VCaP (cell line): ENCODE measurements around the gene WFDC1.

Source experiments
- H3K27ac ChIP-seq: fragments of 450-650 bp; 2 replicates; pipeline ENCODE4 v1.5.1; 2017
- CTCF ChIP-seq: fragments of 450-650 bp; conservative IDR thresholded peaks from 2 replicates; pipeline ENCODE4 v1.5.1; 2017; ENCODE audit warnings: mild to moderate bottlenecking, moderate library complexity

Gene WFDC1

GRCh38 chr16:84366208-84366607, 71.5 kb downstream of the WFDC1 start:
- H3K27ac ChIP-seq: no peak overlapping the region
- TF ChIP-seq CTCF: no peak

GRCh38 chr16:84367297-84367680, 72.6 kb downstream of the WFDC1 start:
- peak overlapping the region; percentile 79; the same call in 1 of the 2 replicates for H3K27ac ChIP-seq
- TF ChIP-seq CTCF: no peak

DNA sequence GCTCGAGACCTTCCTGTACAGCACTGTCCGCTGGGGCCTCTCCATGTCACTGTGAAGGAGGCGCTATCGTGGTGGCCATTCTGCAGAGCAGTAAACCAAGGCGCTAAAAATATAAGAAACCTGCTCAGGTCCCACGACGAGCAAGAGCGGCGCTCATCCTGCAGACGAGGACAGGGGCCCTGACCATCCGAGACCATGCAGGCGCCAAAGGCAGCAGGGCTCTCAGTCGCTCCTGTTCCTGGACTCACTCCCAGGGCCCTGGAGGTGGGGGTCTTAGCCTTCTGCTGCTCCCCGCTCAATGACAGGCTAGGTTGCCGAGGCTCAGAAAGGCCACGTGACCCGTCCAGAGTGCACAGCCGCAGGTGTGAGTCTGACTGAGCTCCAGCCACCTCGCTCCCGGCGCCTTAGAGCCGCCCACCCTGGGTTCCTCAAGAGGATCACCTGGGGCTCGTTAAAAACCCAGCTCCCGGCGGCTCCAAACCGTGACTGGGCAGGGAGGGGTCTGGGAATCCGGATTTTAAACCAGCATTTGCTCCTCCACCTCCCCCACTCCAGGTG, 73.2 kb downstream of the WFDC1 start:
- peak overlapping the region; percentile 79 for H3K27ac ChIP-seq
- no peak for TF ChIP-seq CTCF

- H3K27ac ChIP-seq: peak within 1 kb of the TSS; percentile 79
- no peak for TF ChIP-seq CTCF
These were observed 73.8 kb downstream of the WFDC1 start, which contains the start of gene ATP2C2 for GRCh38 chr16:84368308-84368996. ATP2C2 (plus strand) TSS chr16:84368538; CDS start chr16:84368616, 78 bp downstream.

DNA sequence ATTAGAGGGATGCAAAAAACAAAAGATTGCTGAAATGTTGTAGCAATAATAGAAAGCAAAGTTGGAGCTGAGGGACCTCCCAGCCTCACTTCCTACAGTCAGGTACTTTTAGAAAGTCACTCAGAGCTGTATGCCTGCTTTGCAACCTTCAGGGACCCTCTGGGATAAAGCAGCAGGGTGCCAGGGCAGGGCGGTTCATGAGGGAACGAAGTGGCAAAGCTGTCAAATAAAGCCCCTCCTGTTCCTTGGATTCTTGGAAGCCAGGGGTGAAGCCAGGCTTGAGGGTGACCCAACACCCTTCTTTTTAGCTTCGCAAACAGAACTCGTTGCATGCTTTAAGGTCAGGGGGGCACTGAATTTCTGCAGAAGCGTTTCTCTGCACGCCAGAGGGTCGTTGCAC, 74.4 kb downstream of the WFDC1 start:
- no peak for TF ChIP-seq CTCF
- H3K27ac ChIP-seq: peak overlapping the region; percentile 79

DNA sequence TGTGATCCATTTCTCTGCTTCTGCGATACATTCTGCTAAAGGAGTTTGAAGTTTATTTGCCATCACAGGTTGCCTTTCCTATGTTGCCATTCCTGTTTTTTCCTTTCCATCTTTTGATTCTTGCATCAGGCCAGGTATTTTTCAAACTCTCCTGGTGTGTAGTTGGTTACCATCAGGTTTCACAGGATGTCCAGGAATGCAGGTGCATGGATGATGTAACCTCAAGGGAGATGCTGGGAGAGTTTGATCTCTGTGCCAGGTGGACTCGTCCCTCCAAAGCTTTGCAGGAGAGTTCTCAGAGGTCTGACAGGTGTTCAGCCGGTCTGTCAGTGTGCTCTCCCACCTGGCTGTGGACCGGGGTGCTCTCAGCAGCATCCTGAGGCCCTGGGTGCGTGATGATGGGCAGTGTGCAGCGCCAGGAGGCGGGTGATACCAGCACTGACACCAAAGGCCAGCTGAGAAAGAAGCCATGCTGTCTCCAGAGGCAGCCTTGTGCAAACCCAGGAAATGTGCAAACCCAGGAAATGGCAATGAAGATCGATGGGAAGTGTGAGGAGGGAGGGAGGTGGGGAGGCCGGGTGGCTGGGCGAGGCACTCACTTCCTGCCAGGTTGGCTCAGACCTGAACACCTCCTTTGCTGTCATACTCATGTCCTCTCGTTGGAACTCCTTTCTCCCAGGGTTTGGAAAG, 75.4 kb downstream of the WFDC1 start:
- TF ChIP-seq CTCF: no peak
- peak overlapping the region; percentile 79 for H3K27ac ChIP-seq

DNA sequence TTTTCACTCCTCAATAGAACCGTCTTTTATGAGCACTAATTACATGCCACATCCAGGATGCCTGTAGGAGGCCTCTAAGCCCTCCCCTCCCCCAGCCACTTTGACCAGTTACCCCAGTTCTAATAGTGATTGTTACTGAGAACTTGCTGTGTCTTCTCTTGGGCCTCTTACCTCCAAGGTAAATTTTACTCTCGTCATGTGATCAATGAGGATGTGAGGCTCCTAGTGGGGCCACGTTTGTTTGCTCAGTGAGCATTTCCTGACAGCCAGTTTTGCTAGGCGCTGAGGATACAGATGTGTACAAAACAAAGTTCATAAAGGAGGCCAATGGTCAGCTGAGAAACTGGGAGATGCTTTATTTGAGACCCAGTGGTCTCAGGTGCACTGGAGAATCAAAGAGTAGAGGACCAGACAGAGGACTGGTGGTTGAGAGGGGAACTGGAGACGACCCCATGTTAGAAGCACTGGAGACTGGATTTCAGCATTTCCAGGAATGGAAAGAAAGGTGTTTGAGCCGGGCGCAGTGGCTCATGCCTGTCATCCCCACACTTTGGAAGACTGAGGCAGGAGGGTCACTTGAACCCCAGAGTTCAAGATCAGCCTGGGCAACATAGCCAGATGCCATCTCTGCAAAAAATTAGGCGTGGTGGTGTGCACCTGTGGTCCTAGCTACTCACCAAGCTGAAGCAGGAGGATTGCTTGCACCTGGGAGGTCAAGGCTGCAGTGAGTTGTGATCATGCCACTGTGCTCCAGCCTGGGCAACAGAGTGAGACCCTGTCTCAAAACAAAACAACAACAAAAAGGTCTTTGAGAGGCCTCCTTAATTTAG, 76.3 kb downstream of the WFDC1 start:
- H3K27ac ChIP-seq: peak overlapping the region; percentile 79
- TF ChIP-seq CTCF: no peak
